Endothelial cell of umbilical vein (primary cell): Measurements from ENCODE around the gene DLG3. TPM values are rescaled to one million over a fixed set of nuclear protein-coding genes. Genes with fewer than 3 reads are reported as not detected.

Experiments used
- BruUV-seq: library from RNA; stranded (reverse); fragments of 400-500 nt; replicated peaks from 2 replicates; lab custom pipeline; 2021; lab: Mats Ljungman, UMichigan
- CTCF ChIA-PET: fragments of 300-600, 350-600 bp; sonication (Branson Sonifier 250); formaldehyde crosslinking; loops from one replicate; lab custom pipeline; 2021; ENCODE audit warnings: antibody characterized with exemption, inconsistent platforms; lab: Charles Lee
- POLR2A ChIA-PET: fragments of 300-600, 350-600 bp; sonication (Branson Sonifier 250); formaldehyde crosslinking; loops from one replicate; lab custom pipeline; 2021; ENCODE audit warnings: antibody characterized with exemption, inconsistent platforms; lab: Charles Lee
- DNase-seq: peaks from one replicate; pipeline ENCODE4 v3.0.0-alpha.2; 2011; ENCODE audit warnings: low read depth, low spot score
- FAIRE-seq: peaks from 2 replicates; lab custom pipeline; 2011; peaks lifted over from hg19 to GRCh38; lab: Jason Lieb, UNC
- H2AFZ ChIP-seq: 2 replicates; pipeline ENCODE4 v1.6.0; 2012; ENCODE audit warnings: low read depth, low read length, control low read depth, inconsistent platforms
- H3K27ac ChIP-seq: 2 replicates; pipeline ENCODE4 v1.5.1; 2011; ENCODE audit warnings: low read depth, mild to moderate bottlenecking, control low read depth, low read length, moderate library complexity; ENCODE audit not compliant: insufficient read depth
- H3K27me3 ChIP-seq, 2 experiments: 2 replicates each; pipeline versions ENCODE4 v1.6.0 to v1.6.1; 2011; ENCODE audit warnings: low read length in 2 of 2, mixed read lengths in 1 of 2; ENCODE audit not compliant: control insufficient read depth in 2 of 2, insufficient read depth in 2 of 2
- H3K36me3 ChIP-seq, 2 experiments: 2 replicates in 1 of 2; 3 replicates in 1 of 2; pipeline ENCODE4 v1.5.1; 2011; ENCODE audit warnings: low read length in 2 of 2, mild to moderate bottlenecking in 1 of 2, moderate library complexity in 1 of 2; ENCODE audit not compliant: control insufficient read depth in 2 of 2, insufficient read depth in 2 of 2; ENCODE audit errors: extremely low read depth in 1 of 2
- H3K4me1 ChIP-seq: 3 replicates; pipeline ENCODE4 v1.5.1; 2011; ENCODE audit warnings: mild to moderate bottlenecking, low read length; ENCODE audit not compliant: control insufficient read depth, insufficient read depth; ENCODE audit errors: extremely low read depth
- H3K4me2 ChIP-seq: 2 replicates; pipeline ENCODE4 v1.6.1; 2011; ENCODE audit warnings: low read length, control low read depth, mixed read lengths; ENCODE audit not compliant: insufficient read depth
- H3K4me3 ChIP-seq, 3 experiments: fragments of 200-600 bp in 1 of 3; sonication (generic), shearing (Covaris generic) in 1 of 3; replicated peaks in 1 of 3; 2 replicates each; pipeline ENCODE4 v1.5.1; 2011 to 2016; ENCODE audit warnings: control low read depth in 3 of 3, low read length in 3 of 3, mild to moderate bottlenecking in 2 of 3, inconsistent platforms in 1 of 3, low read depth in 1 of 3, moderate library complexity in 1 of 3; ENCODE audit not compliant: insufficient read depth in 1 of 3
- H3K79me2 ChIP-seq: 2 replicates; pipeline ENCODE4 v1.6.0; 2012; ENCODE audit warnings: low read length, inconsistent platforms; ENCODE audit not compliant: control insufficient read depth, insufficient read depth
- H3K9ac ChIP-seq: replicated peaks from 2 replicates; pipeline ENCODE3; 2011; ENCODE audit warnings: low read length, control low read depth; ENCODE audit not compliant: insufficient read depth; ENCODE audit errors: extremely low read depth
- H3K9me1 ChIP-seq: replicated peaks from 3 replicates; pipeline ENCODE4 v1.6.0; 2011; ENCODE audit warnings: mild to moderate bottlenecking, low read length; ENCODE audit not compliant: control insufficient read depth, insufficient read depth; ENCODE audit errors: extremely low read depth
- H3K9me3 ChIP-seq: replicated peaks from 2 replicates; pipeline ENCODE4 v1.5.1; 2012; ENCODE audit warnings: low read length, inconsistent platforms; ENCODE audit not compliant: control insufficient read depth, insufficient read depth
- H4K20me1 ChIP-seq: replicated peaks from 2 replicates; pipeline ENCODE3; 2011; ENCODE audit warnings: mild to moderate bottlenecking, low read length; ENCODE audit not compliant: control insufficient read depth, insufficient read depth; ENCODE audit errors: extremely low read depth
- FOS ChIP-seq: IDR thresholded peaks from 2 replicates; pipeline ENCODE4 v1.6.1; 2011; ENCODE audit warnings: mild to moderate bottlenecking, low read length, moderate library complexity, borderline replicate concordance; ENCODE audit not compliant: insufficient read depth
- dilution Hi-C: fragments of 300-500 bp; cut with MboI; formaldehyde crosslinking; loops from one replicate; pipeline ENCODE4 v1.15.0; 2019; ENCODE audit warnings: low sequenced_read_pairs; ENCODE audit not compliant: extremely low pct_ligation_motif_present
- intact Hi-C: fragments of 100-400 bp; cut with micrococcal nuclease; formaldehyde crosslinking; loops from one replicate; pipeline ENCODE4 v1.10.0; 2022
- polyA plus RNA-seq, 4 experiments: library from polyadenylated mRNA; depleted of rRNA in 3 of 4; stranded (reverse) in 3 of 4; unstranded in 1 of 4; fragments of >200 nt; gene quantifications; 2 replicates each; pipeline versions ENCODE4 v1.2.1 to v1.2.3, GENCODE V29; 2011 to 2012; ENCODE audit warnings: missing spikeins in 1 of 4
- total RNA-seq: library from RNA; stranded (reverse); gene quantifications from 2 replicates; pipeline ENCODE4 v1.2.3, GENCODE V29; 2021
- TF ChIP-seq, protein P1 (sequence below), 2 donors: IDR thresholded peaks; 1 replicate in 1 of 2; 2 replicates in 1 of 2; pipeline ENCODE4 v1.5.1; 2011; ENCODE audit warnings: low read length in 2 of 2, mild to moderate bottlenecking in 2 of 2, moderate library complexity in 2 of 2, control low read depth in 1 of 2, inconsistent platforms in 1 of 2, low read depth in 1 of 2; ENCODE audit not compliant: insufficient read depth in 1 of 2; ENCODE audit errors: extremely low read depth in 1 of 2

Gene DLG3
- total and polyA plus RNA-seq, 2 donors (not counting 3 experiments of a cell fraction or from before 2014, with no cell fraction given), result 1.2 to 3.2 TPM

DNA sequence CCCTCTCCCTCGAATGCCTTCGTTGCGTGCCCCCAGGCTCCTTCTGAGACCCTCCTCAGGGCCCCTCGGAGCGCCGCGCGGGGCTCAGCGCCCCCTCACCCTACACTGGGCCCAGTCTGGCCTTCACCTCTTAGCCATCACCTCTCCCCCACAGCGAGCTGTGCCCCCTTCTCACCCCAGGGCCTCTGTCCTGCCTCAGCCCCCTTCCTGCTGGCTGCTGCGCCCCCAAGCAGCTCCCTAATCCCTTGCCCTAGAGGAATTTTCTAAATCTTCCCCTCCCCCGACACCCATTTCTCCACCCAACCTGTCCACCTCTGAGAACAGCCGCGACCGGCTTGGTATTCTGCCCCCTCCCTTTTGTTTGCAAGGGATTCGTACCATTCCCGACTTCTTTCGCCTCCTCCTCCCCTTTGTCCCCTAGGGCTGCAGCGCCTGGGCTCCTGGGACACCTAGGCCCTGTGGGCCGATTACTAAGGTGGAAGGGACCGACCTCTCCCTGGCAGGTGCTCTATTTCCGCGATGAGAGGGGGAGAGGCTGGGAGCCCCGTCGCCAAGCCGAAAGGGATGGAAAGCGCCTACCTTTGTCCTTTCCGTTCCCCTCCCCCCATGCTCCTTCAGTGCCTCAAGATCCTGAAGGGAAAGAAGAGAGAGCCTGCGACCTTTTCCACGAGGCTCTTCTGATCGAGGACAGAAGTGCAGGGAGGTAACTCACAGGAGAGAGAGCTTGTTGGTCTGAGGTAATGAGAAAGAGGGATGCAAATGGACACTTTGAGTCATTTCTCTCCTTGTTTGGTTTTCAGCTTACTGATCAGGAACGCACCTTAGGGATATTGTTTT lies 10.9 kb downstream of the DLG3 start:
- H3K27ac ChIP-seq, result no peak overlapping the region
- CTCF ChIA-PET, result interaction anchor here (1.8 to 7.7 kb wide), 2 partner anchors 98 to 209 kb away, joined by 8 to 47 read pairs; no protein-coding TSS in a partner anchor

More for the DNA sequence above, 10.9 kb downstream of the DLG3 start:
- FAIRE-seq, result no peak
- POLR2A ChIA-PET, result no interaction called here
- H3K4me2 ChIP-seq, result no peak overlapping the region
- H3K9me3 ChIP-seq, result no peaks in the 10 kb centered on the region
- TF ChIP-seq FOS, result no peak
- TF ChIP-seq, protein P1, sequence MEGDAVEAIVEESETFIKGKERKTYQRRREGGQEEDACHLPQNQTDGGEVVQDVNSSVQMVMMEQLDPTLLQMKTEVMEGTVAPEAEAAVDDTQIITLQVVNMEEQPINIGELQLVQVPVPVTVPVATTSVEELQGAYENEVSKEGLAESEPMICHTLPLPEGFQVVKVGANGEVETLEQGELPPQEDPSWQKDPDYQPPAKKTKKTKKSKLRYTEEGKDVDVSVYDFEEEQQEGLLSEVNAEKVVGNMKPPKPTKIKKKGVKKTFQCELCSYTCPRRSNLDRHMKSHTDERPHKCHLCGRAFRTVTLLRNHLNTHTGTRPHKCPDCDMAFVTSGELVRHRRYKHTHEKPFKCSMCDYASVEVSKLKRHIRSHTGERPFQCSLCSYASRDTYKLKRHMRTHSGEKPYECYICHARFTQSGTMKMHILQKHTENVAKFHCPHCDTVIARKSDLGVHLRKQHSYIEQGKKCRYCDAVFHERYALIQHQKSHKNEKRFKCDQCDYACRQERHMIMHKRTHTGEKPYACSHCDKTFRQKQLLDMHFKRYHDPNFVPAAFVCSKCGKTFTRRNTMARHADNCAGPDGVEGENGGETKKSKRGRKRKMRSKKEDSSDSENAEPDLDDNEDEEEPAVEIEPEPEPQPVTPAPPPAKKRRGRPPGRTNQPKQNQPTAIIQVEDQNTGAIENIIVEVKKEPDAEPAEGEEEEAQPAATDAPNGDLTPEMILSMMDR (IDR thresholded peaks at IDR 0.05; ENCODE audit: extremely low read depth in 1 of 2, insufficient read depth in 1 of 2, low read depth in 1 of 2, low read length in 2 of 2), result no peak
- H3K36me3 ChIP-seq, result no peaks in the 10 kb centered on the region
- H3K27me3 ChIP-seq, result no peaks in the 10 kb centered on the region
- no peaks in the 10 kb centered on the region for H3K79me2 ChIP-seq
- no peaks in the 10 kb centered on the region for H3K9me1 ChIP-seq
- no peak for DNase-seq
- intact Hi-C loops, result loop anchor here (2.0 kb wide), 1 partner anchor 21 kb away; no protein-coding TSS in a partner anchor
- peak overlapping the region; percentile 72 for H2AFZ ChIP-seq
- H3K4me1 ChIP-seq, result peaks cover 6% of the 10 kb centered on the region
- no peaks in the 10 kb centered on the region for H4K20me1 ChIP-seq
- dilution Hi-C loops, result no loop called here
- H3K9ac ChIP-seq, result no peak overlapping the region
- no TSS peak for BruUV-seq
- no peak overlapping the region for H3K4me3 ChIP-seq
